Right atrium auricular region (tissue), 2 donors: ENCODE measurements around the gene ITPR2. TPM values are rescaled to one million over a fixed set of nuclear protein-coding genes. Genes with fewer than 3 reads are reported as not detected.

ENCODE experiments used
- DNase-seq: peaks from one replicate; pipeline ENCODE4 v3.0.0-alpha.2; 2019; ENCODE audit warnings: low spot score
- H3K27ac ChIP-seq, 2 donors: fragments of 200-600 bp; sonication (generic); 1 replicate in 1 of 2; 2 replicates in 1 of 2; pipeline ENCODE4 v1.5.1; 2016 to 2019
- H3K27me3 ChIP-seq, 2 donors: fragments of 200-600 bp; sonication (generic); one replicate each; pipeline versions ENCODE4 v1.5.1 to v1.6.0; 2017 to 2019
- H3K36me3 ChIP-seq: fragments of 200-600 bp; sonication (generic); one replicate; pipeline ENCODE4 v1.5.1; 2016
- H3K4me1 ChIP-seq, 2 donors: fragments of 200-600 bp; sonication (generic); one replicate each; pipeline versions ENCODE4 v1.5.1 to v1.6.0; 2017 to 2019
- H3K4me3 ChIP-seq, 2 donors: fragments of 200-600 bp; sonication (generic); 1 replicate in 1 of 2; 2 replicates in 1 of 2; pipeline ENCODE4 v1.5.1; 2017 to 2019; ENCODE audit warnings: mild to moderate bottlenecking in 1 of 2, moderate library complexity in 1 of 2
- H3K9me3 ChIP-seq, 2 donors: fragments of 200-600 bp; sonication (generic); one replicate each; pipeline ENCODE4 v1.5.1; 2019
- CTCF ChIP-seq, 2 donors: fragments of 200-600 bp; sonication (generic); IDR thresholded peaks; one replicate each; pipeline ENCODE4 v1.5.1; 2019; ENCODE audit warnings: antibody characterized with exemption in 2 of 2
- total RNA-seq, 2 donors: library from RNA; depleted of rRNA; stranded (reverse); fragments of >200 nt; gene quantifications; one replicate each; pipeline ENCODE4 v1.1.0, GENCODE V29; 2016

Gene ITPR2
- total RNA-seq, 2 donors from 2014 or later, result 13.0 to 20.7 TPM

- H3K4me3 ChIP-seq, result no peak overlapping the region
- H3K9me3 ChIP-seq, result no peaks in the 10 kb centered on the region
- DNase-seq, result no peak
- no peaks in the 10 kb centered on the region for H3K4me1 ChIP-seq
- no peak overlapping the region for H3K27ac ChIP-seq
- no peak for TF ChIP-seq CTCF (IDR thresholded peaks at IDR 0.05)
- no peaks in the 10 kb centered on the region for H3K27me3 ChIP-seq
- H3K36me3 ChIP-seq, result no peaks in the 10 kb centered on the region
Measured at GRCh38 chr12:26467351-26467750, 365.6 kb downstream of the ITPR2 start.

GRCh38 chr12:26466726-26467125, 366.3 kb downstream of the ITPR2 start:
- DNase-seq, result no peak
- no peak for TF ChIP-seq CTCF (IDR thresholded peaks at IDR 0.05)
- Histone ChIP-seq H3K27me3 (no peaks in the 10 kb centered on the region), H3K4me3 (no peak overlapping the region), H3K9me3 (no peaks in the 10 kb centered on the region), H3K36me3 (no peaks in the 10 kb centered on the region), H3K27ac (no peak overlapping the region), H3K4me1 (no peaks in the 10 kb centered on the region)

GRCh38 chr12:26465419-26466097, 367.4 kb downstream of the ITPR2 start:
- TF ChIP-seq CTCF (IDR thresholded peaks at IDR 0.05), result no peak
- Histone ChIP-seq H3K27ac (no peak overlapping the region), H3K4me3 (no peak overlapping the region)

GRCh38 chr12:26461776-26462175, 371.2 kb downstream of the ITPR2 start:
- H3K4me1 ChIP-seq, result no peaks in the 10 kb centered on the region
- H3K4me3 ChIP-seq, result no peak overlapping the region
- no peak for TF ChIP-seq CTCF (IDR thresholded peaks at IDR 0.05)
- DNase-seq, result no peak
- H3K27me3 ChIP-seq, result no peaks in the 10 kb centered on the region
- no peaks in the 10 kb centered on the region for H3K9me3 ChIP-seq
- H3K36me3 ChIP-seq, result no peaks in the 10 kb centered on the region
- no peak overlapping the region for H3K27ac ChIP-seq

More at GRCh38 chr12:26465419-26466097, 367.4 kb downstream of the ITPR2 start:
- Histone ChIP-seq H3K27me3 (no peaks in the 10 kb centered on the region), H3K4me1 (no peaks in the 10 kb centered on the region), H3K9me3 (no peaks in the 10 kb centered on the region), H3K36me3 (no peaks in the 10 kb centered on the region)
- no peak for DNase-seq

- Histone ChIP-seq H3K4me3 (no peak overlapping the region), H3K36me3 (no peaks in the 10 kb centered on the region), H3K4me1 (peaks cover 0 to 12% of the 10 kb centered on the region in 2 donors), H3K27me3 (no peaks in the 10 kb centered on the region), H3K9me3 (no peaks in the 10 kb centered on the region), H3K27ac (no peak overlapping the region)
- TF ChIP-seq CTCF (IDR thresholded peaks at IDR 0.05), result no peak
- DNase-seq, result no peak
Measured at GRCh38 chr12:26460361-26460760, 372.6 kb downstream of the ITPR2 start.
